Endothelial cell (in vitro differentiated cells): Measurements from ENCODE around the gene PRPF40A. TPM values are rescaled to one million over a fixed set of nuclear protein-coding genes. Genes with fewer than 3 reads are reported as not detected.

Experiments
- DNase-seq: peaks from one replicate; pipeline ENCODE4 v3.0.0; 2021; ENCODE audit warnings: low spot score
- H3K27ac Mint-ChIP-seq: one replicate; pipeline ENCODE4 v1.8.0; 2021; ENCODE audit warnings: mixed read lengths, inconsistent platforms; ENCODE audit not compliant: unreplicated experiment
- H3K27me3 Mint-ChIP-seq: one replicate; pipeline ENCODE4 v1.8.0; 2021; ENCODE audit warnings: mild to moderate bottlenecking, moderate library complexity, mixed read lengths, inconsistent platforms; ENCODE audit not compliant: unreplicated experiment
- H3K36me3 Mint-ChIP-seq: one replicate; pipeline ENCODE4 v1.8.0; 2021; ENCODE audit warnings: mild to moderate bottlenecking, low read depth, mixed read lengths, inconsistent platforms; ENCODE audit not compliant: unreplicated experiment
- H3K4me1 Mint-ChIP-seq: one replicate; pipeline ENCODE4 v1.8.0; 2021; ENCODE audit warnings: mild to moderate bottlenecking, mixed read lengths, inconsistent platforms; ENCODE audit not compliant: unreplicated experiment
- H3K4me3 Mint-ChIP-seq: one replicate; pipeline ENCODE4 v1.8.0; 2021; ENCODE audit warnings: mild to moderate bottlenecking, mixed read lengths, inconsistent platforms; ENCODE audit not compliant: unreplicated experiment
- H3K9me3 Mint-ChIP-seq: one replicate; pipeline ENCODE4 v1.8.0; 2021; ENCODE audit warnings: mixed read lengths, inconsistent platforms; ENCODE audit not compliant: unreplicated experiment
- CTCF ChIP-seq: fragments of 200-600 bp; sonication (generic); IDR thresholded peaks from one replicate; pipeline ENCODE4 v1.5.0; 2021; ENCODE audit warnings: antibody characterized with exemption; ENCODE audit not compliant: unreplicated experiment
- total RNA-seq: library from RNA; stranded (reverse); fragmentation: NEBNext Ultra II Directional; extraction: Animal tissue kit (Norgen Biotek cat#: 25700); gene quantifications from one replicate; pipeline ENCODE4 v1.2.1, GENCODE V29; 2021; ENCODE audit not compliant: unreplicated experiment

PRPF40A gene
- total RNA-seq, 1 donor from 2014 or later: 128 TPM

- Mint-ChIP-seq H3K36me3 (peaks cover 11% of the 10 kb centered on the region), H3K27me3 (peaks cover 10% of the 10 kb centered on the region), H3K4me3 (no peak overlapping the region), H3K9me3 (no peaks in the 10 kb centered on the region), H3K4me1 (peaks cover 8% of the 10 kb centered on the region), H3K27ac (no peak overlapping the region)
- DNase-seq: no peak
- TF ChIP-seq CTCF: no peak
These were observed 67.3 kb downstream of the PRPF40A start for GRCh38 chr2:152649997-152650396.

GRCh38 chr2:152648336-152648735 is 68.9 kb downstream of the PRPF40A start:
- TF ChIP-seq CTCF: peak; percentile 59
- no peaks in the 10 kb centered on the region for H3K9me3 Mint-ChIP-seq
- peaks cover 16% of the 10 kb centered on the region for H3K36me3 Mint-ChIP-seq
- DNase-seq: no peak
- H3K4me3 Mint-ChIP-seq: no peak overlapping the region
- H3K27ac Mint-ChIP-seq: peak overlapping the region; percentile 28
- H3K27me3 Mint-ChIP-seq: peaks cover 10% of the 10 kb centered on the region
- H3K4me1 Mint-ChIP-seq: peaks cover 8% of the 10 kb centered on the region

- DNase-seq: no peak
- Mint-ChIP-seq H3K9me3 (no peaks in the 10 kb centered on the region), H3K4me3 (peak overlapping the region; percentile 1), H3K36me3 (peaks cover 16% of the 10 kb centered on the region), H3K27me3 (peaks cover 10% of the 10 kb centered on the region), H3K4me1 (peaks cover 8% of the 10 kb centered on the region), H3K27ac (peak overlapping the region; percentile 28)
- TF ChIP-seq CTCF: no peak
These were observed 69.7 kb downstream of the PRPF40A start for GRCh38 chr2:152647552-152647951.

GRCh38 chr2:152646775-152647174 is 70.5 kb downstream of the PRPF40A start:
- H3K27ac Mint-ChIP-seq: peak overlapping the region; percentile 5

DNA sequence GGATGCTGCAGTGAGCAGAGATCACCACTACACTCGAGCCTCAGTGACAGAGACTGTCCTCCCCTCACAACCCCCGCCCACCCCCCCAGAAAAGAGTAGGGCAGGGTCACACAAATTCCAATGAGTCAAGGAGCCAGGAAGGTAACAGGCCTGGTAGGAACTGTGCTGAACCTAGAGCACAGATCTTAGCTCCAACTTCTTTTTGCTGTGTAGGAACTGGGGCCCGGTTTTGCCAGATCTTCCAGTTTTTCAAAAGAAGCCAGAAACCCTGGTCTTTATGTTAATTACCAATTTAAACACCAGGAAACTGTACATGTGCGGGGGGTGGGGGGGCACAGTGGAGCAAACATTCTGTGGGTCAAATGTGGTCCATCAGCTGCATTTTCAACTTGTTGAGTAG is 71.0 kb downstream of the PRPF40A start:
- no peaks in the 10 kb centered on the region for H3K9me3 Mint-ChIP-seq
- H3K27ac Mint-ChIP-seq: no peak overlapping the region
- H3K36me3 Mint-ChIP-seq: peaks cover 21% of the 10 kb centered on the region
- no peak for DNase-seq
- peaks cover 14% of the 10 kb centered on the region for H3K27me3 Mint-ChIP-seq
- H3K4me1 Mint-ChIP-seq: peaks cover 8% of the 10 kb centered on the region
- TF ChIP-seq CTCF: no peak
- H3K4me3 Mint-ChIP-seq: no peak overlapping the region

More at GRCh38 chr2:152646775-152647174, 70.5 kb downstream of the PRPF40A start:
- Mint-ChIP-seq H3K4me3 (no peak overlapping the region), H3K9me3 (no peaks in the 10 kb centered on the region), H3K4me1 (peaks cover 8% of the 10 kb centered on the region), H3K27me3 (peaks cover 14% of the 10 kb centered on the region), H3K36me3 (peaks cover 16% of the 10 kb centered on the region)
- TF ChIP-seq CTCF: no peak
- no peak for DNase-seq
